Activated gamma-delta T cell (primary cell): ENCODE measurements around the gene HMOX2.

ENCODE experiments used
- DNase-seq: peaks from one replicate; lab custom pipeline; 2025; lab: John Stamatoyannopoulos, UW

Gene HMOX2

DNA sequence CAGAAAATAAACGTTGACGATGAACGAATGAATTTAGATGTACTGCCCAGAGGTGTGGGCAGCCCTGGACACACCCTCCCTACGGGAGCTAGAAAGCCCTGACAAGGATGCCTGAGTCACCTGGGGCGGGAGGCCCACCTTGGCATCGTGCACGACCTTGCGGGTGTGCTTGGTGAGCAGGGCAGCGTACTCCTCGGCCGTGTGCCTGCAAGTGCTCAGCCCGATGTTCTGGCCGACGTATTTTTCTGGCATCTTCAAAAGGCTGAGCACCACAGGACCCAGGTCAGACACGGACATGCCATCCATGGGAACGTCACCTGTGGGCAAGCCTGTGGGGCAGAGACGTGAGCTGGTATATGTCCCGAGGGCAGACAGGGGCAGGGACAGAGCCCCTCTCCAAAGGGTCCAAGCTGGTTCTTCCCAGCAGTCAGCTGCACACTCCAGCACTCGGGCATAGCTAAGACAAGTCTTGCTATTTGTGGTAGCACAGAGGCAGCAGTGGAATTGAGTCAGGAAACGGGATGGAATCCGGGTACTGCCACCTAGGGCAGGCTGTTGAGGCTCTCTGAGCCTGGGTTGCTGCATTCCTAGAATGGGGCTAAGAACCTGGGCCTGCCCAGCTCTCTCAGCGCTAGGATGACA lies 12.6 kb upstream of the HMOX2 start:
- DNase-seq, result no peak

DNA sequence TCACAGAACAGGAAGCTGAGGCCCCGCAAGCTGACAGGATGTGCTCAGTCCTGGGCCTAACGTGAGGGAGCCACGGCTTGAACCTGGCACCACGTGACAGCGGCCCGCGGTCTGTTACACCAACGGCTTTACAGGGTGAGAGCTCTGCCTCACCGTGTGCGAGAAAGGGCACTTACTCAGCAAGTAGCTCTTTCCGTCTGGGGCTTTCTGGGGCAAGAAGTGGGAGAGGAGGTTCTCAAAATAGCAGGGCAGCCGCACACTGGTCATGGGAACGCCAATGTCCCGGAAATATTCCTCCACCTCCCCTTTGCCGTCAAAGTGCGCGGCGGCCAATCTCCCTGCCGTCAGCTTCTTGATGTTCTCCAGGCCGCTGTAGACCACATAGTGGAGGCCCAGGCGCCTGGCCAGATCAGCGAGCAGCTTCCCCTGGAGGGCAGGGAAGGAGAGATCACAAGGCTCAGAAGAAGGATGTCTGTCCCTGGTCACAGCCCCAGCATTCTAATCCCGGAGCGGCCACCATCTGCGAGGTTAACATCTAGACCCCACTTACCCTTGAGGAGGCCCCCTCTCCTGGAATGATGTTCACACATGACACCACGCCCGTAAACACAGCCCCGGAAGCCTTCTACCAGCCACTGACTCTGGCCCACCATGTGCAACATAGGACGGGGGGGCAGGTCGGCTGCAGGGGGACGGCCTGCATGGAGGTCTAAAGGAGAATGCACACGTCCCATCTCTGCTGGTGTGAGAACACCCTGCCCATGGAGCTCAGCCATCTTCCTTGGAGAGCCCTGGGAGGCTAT lies 10.0 kb upstream of the HMOX2 start:
- DNase-seq, result peak; percentile 79

DNA sequence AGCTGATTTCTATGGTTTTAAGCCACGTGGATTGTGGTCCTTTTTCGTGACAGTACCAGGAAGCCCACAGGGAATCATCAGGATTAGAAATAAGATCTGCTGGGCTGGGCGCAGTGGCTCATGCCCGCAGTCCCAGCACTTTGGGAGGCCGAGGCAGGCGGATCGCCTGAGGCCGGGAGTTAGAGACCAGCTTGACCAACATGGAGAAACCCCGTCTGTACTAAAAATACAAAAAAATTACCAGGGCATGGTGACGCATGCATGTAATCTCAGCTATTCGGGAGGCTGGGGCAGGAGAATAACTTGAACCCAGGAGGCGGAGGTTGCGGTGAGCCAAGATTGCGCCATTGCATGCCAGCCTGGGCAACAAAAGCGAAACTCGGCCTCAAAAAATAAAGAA lies 8.3 kb upstream of the HMOX2 start:
- no peak for DNase-seq

DNA sequence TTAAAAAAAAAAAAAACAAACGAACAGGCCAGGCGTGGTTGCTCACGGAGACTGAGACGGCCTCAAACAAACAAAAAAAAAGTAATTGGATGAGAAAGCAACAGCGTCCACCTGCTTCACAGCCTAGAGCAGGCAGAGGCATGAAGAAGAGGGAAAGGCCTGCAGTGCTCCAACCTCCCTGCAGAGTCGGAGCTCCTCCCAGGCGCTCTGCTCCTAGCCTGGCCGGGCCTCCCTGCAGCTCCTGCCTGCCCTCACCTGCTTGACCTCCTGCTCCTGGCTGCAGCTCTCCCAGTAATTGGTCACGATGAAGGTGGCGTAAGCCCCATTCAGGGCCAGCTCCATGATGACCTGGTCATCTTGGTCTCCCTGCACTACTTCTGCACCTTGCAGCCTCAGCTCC lies 7.2 kb upstream of the HMOX2 start:
- DNase-seq, result no peak

DNA sequence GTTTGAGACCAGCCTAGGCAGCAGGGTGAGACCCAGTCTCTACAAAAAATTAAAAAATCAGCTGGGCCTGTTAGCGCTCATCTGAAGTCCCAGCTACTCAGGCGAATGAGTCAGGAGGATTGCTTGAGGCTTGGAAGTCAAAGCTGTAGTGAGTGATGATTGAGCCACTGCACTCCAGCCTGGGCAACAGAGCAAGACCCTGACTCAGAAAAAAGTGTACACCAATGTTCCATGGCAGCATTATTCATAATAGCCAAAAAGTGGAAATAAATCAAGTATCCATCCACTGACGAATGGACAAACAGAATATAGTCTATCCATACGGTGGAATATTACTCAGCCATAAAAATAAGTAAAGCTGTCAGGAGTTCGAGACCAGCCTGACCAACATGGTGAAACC lies 4.3 kb upstream of the HMOX2 start:
- no peak for DNase-seq

DNA sequence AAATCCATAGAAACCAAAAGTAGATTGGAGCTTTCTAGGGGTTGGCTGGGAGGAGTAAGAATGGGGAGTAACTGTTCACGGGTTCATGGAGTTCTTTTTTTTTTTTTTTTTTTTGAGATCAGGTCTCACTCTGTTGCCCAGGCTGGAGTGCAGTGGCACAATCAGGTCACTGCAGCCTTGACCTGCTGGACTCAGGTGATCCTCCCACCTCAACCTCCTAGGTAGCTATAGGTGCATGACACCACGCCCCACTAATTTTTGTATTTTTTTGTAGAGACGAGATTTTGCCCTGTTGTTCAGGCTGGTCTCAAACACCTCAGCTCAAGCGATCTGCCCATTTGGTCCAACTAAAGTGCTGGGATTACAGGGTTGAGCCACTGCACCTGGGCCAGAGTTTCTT lies 3.3 kb upstream of the HMOX2 start:
- DNase-seq, result no peak

DNA sequence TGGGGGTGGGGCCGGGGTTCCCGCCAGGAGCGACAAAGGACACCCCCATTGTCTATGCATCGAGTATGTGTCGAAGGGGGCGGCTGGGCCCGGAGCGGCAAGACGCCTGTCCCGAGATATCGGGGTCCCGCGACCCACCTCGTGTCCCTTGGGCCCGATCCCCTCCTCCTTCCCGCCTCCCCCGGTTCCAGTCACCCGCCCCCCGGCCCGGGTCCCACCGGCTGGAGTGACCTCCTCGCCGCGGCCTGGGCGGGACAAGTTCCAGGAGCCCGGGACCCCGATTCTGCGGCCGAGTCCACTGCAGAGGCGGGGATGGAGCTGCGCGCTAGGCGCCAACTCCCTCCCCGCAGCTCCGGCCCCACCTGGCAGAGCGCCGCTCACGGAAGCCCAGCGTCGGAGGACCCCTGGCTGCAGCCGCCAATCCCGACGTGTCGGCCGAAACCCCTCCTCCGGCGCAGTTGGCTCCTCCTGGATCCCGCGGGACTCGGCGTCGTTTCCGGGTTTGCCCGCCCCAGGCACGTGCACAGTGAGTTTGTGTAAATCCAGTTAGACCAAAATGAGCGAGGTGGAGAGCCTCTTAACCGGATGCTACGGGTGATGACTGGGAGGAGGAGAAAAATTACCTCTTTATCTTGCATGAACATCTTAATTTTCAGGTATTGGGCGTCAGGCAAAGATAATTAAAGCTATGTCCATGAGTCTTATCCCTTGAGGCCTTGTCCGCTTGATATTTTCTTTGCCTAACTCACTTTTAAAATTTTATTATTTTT lies 1.8 kb upstream of the HMOX2 start, which contains the start of gene NMRAL1:
TSS of gene NMRAL1 (minus strand) at position 434 of the 770 bp plus-strand sequence. CDS start 493 bp downstream, outside the sequence.
- DNase-seq, result peak; percentile 81

DNA sequence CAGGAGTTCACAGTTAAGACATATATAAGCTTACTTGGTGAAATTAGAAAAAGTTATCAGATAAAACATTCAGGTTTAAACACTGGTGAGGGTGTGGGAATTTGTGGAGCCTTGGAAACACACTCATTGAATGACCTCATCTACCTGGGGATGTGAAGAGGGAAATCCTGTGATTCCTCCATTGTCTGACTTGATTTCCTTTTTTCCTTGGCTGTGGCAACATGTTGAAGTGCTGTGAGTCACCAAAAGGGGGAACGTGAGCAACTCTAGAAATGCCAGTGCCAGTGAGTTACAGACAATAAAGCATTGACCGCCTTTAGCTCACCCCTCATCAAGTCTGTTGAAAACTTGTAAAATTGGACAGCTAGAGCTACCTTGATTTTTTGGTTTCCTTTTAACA lies 1.8 kb downstream of the HMOX2 start:
- DNase-seq, result no peak

DNA sequence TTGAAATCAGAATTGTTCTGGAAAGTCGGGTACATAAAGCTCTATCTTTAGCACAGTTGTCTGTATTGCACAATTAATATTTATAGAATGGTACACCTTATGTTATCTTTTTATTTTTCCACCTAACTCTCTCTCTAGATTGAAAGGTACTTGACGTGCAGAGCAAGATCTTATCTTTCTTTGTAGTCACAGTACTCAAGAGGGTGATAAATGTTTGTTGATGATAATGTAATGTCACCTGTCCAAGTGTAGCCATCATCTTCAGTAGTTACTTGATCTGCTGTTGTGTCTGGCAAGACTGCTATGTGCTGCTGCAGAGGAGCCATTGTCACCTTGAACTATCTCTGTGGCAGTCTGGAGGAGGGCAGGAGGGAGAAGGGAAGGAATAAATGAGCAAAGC lies 5.3 kb downstream of the HMOX2 start:
- DNase-seq, result no peak

DNA sequence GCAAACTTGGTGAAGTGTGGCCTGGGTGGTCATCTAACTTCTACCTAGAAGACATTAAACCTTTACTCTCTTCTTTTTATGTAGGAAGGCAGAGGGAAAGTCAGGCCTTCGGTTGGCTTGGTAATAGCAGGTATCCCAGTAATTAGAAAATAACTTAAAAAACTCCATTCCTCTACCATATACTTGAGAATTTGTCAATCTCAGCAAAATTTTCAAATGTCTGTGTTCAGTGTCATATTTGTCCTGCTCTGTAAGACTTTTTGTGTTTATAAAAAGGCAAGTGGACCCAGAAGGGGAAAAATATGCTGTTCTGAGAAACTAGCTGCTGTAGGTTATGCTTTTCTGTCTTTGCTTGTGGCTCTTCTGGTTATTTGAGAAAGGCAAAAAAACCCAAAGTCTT lies 5.8 kb downstream of the HMOX2 start:
- no peak for DNase-seq

DNA sequence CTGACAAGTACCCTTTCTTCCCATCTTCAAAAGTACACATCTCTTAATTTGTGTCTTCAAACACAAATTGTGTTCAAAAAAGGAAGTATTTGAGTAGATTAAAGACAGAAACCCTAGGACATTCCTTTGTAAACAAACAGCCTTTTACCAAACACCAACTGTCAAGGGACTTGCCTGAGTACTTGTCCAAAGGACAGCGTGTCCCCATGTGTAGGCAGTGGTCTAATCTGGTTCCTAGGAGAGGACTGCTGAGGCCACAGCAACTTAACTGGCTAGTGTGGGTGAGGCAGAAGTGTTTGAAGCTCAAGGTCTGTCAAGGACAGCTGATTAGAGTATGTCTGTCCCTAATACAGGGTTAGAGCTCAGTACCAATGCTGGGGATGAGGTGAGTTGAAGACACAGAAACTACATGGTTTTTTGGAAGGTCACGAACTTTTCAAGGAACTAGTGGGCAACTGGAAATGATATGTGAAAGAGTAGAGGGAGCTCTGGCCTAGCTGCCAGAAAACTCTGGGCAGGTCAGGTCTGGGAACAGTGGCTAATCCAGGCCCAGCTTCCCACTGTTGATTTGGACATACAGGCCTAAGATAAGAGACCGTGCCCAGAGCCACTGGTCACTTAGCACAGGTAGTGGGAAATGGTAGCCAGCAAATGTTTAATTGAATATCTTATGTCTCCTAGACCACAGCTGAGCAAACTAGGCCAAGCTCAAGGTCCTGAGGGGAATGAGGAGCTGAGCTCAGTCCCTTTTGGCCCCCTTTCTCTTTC lies 10.1 kb downstream of the HMOX2 start:
- DNase-seq, result no peak

DNA sequence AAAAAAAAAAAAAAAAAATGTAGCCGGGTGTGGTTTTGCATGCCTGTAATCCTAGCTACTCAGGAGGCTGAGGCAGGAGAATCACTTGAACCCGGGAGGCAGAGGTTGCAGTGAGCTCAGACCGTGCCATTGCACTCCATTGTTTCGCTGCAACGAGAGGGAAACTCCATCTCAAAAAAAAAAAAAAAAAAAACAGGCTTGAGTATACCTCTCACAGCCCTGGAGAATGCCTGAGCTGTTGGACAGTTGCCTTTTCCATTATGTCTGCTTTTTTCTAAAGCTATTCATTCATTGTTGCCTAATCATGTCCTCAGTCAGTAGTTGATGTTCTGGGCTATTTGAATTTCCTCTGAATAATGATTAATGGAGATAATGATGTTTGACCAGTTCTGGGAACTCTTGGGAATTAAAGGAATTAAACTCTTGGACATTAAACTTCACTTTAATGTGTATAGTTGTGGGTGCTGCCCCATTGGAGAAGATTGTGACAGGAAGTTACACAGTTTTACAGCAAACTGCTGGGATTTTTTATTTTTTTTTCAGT lies 11.8 kb downstream of the HMOX2 start:
- DNase-seq, result no peak

DNA sequence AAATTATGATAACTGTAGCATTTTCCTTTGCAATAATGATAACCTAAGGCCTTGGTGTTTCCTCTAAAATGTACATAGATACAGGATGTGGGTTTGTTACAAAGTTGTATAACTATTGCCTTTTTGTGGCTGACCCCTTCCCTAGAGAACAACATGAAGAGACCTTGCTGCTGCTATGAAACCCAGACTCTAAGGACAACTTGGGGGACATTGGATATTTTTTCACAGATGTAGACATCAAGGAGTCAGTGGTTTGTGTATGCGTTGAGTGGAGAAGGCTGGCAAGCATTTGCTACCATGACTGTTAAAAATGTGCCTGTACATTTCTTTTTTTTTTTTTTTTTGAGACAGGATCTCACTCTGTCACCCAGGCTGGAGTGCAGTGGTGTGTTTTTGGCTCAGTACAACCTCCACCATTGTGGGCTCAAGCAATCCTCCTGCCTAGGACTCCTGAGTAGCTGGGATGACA lies 12.3 kb downstream of the HMOX2 start:
- DNase-seq, result no peak

DNA sequence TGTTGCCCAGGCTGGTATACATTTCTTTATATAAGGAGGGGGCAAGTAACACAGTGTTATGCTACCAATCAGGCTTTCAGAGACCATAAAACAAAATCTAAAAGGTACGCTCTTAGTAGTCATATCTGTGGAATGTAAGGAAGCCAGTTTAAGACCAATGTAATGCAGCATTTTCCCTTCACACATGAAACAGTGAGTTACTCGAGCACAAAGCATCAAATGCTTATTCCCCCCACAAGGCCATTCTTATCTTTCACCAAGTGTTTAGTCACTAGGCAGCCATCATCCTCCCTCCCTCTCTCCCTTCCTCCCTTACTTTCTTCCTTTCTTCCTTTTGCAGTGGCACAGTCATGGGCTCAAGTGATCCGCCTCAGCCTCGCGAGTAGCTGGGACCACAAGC lies 12.8 kb downstream of the HMOX2 start:
- no peak for DNase-seq

DNA sequence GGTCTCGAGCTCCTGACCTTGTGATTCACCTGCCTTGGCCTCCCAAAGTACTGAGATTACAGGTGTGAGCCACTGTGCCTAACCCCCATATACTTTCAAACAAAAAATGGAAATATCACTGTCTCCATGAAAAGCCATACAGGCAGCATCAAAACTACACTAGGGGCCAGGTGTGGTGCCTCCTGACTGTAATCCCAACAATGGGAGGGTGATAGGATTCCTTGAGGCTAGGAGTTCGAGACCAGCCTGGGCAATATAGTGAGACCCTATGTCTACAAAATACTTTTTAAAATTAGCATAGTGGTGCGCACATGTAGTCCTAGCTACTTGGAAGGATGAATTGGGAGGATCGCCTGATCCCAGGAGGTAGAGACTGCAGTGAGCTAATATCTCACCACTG lies 15.7 kb downstream of the HMOX2 start:
- DNase-seq, result no peak

DNA sequence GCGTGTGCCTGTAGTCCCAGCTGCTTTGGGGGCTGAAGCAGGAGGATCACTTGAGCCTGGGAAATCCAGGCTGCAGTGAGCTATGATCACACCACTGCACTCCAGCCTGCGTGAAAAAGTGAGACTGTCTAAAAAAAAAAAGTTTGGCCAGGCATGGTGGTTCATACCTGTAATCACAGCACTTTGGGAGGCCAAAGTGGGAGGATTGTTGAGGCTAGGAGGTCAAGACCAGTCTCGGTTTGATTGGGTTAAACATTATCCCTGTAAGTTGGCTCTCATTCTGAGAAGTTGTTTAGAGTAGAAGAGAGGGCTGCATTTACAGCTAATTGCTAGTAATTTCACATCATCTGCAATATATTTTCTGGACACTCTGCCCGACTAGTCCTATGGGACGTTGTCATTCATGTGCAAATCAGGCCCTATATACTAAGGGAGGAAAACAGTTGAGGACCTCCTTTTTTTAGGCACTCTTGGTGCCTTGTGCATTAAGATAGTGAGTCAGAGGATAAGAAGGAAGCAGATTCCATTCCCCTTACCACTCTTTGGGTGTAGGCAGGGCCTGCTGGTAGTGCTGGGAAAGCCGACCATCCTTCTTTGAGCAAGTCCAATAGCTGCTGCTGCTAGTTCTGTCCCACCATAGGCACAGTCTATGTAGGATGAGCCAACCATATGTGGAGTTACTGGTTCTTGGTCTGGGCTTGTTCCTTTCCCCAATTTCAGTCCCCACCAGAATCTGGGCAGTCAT lies 18.7 kb downstream of the HMOX2 start:
- no peak for DNase-seq

DNA sequence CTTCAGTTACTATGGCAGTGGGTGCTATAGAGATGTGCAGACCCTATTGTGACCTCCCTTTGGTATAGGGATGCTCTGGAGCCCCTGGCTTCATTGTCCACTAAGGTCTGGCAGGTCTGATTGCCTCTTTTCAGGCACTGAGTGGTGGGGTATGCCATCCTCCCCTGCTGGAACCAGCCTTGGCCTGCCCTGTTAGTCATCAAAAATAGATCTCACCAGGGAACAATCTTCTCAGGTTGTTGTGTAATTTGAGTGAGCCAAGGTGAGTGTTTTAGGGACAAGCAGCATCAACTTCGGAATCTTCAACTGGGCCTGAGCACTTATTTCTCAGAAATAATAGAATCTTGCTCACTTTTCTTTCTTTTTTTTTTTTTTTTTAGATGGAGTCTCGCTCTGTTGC lies 19.6 kb downstream of the HMOX2 start:
- DNase-seq, result no peak

DNA sequence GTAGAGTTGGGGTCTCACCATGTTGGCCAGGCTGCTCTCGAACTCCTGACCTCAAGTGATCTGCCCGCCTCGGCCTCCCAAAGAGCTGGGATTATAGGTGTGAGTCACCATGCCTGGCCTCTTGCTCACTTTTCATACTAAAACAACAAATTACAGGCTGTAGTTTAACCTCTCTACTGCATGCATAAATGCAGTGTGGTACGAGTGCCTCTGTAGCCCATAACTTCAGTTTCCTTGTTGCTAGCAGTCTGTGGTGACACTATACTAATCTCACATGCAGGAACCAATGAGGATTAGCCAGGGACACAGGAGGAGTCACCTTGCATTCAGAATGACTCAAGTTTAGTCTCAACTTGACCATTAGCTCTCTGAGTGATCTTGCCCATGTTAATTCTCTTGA lies 20.1 kb downstream of the HMOX2 start:
- no peak for DNase-seq

DNA sequence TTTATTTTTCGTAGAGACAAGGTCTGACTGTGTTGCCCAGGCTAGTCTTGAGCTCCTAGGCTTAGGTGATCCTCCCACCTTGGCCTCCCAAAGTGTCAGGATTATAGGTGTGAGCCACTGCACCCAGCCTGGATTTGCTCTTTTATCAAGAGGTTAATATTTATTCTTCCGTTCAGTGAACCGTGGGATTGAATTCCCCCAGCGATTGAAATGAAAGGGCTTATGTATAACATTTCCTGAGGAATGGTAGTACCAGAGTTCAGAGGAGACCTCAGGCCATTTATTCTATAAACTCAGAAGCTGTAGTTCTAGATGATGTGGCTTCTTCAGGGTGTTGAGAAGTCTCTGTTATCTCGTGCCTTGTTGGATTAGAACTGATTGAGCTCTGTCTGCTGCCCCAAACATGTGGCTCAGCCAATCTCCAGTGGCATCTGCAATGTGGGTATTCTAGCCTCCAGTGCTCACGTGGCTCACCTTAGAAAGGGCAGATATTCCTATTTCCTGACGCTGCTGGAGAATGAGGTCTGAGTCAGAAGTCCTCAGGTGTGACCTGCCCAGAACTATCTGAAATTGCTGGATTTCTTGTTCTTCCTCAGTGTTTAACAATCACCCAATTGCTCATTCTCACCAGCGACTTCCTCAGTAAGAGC lies 22.5 kb downstream of the HMOX2 start:
- no peak for DNase-seq

DNA sequence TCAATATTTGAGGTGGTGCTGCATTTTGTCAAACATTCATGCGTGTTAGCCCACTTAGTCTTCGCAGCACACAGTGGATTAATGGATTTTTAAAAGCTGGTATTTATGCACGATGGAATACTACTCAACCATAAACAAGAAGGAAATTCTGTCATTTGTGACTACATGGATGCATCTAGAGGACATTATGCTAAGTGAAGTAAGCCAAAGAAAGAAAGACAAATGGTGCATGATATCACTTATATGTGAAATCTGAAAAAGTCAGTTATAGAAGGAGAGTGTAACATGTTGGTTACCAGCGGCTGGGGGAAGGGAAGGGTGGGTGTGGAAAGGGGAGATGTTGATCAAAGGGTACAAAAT lies 23.0 kb downstream of the HMOX2 start:
- no peak for DNase-seq

DNA sequence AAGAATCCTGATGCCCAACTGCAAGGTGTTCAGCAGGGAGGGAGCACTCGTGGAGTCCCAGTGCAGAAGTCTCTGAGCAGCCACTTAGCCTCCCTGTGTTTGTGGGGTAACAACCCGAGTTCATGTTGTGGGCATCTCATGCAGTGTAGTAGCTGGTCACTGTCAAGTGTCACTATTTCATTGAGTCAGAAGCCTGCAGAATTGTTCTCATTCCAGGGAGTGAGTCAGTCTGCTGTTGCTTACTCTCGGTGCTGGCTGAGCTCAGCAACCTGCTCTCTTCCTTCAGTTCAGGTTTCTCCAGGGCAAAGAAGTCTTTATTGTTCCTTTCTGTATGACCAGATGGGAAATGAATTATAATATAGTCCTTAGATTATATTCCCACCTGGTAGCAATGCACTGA lies 24.1 kb downstream of the HMOX2 start:
- no peak for DNase-seq
